Measurements from ENCODE around the gene QSOX1.

QSOX1 gene

GRCh38 chr1:180155182-180155682, 563 bp downstream of the QSOX1 start:
- DNase-seq (ENCODE audit: low read depth, low spot score): no peak

GRCh38 chr1:180156201-180156600, 1.5 kb downstream of the QSOX1 start:
- DNase-seq (ENCODE audit: low read depth, low spot score): no peak
- Histone ChIP-seq H3K9me3 (ENCODE audit: low read depth, low read length) (no peaks in the 10 kb centered on the region), H3K36me3 (ENCODE audit: insufficient read depth, low read length) (no peaks in the 10 kb centered on the region), H3K4me3 (no peak overlapping the region), H3K9ac (ENCODE audit: insufficient read length) (no peak overlapping the region), H3K27ac (no peak overlapping the region)
- TF ChIP-seq FOXP2 (optimal IDR thresholded peaks at IDR 0.05; ENCODE audit: control extremely low read depth, extremely low read length, insufficient read depth): no peak
- no peak for TF ChIP-seq EZH2 (IDR thresholded peaks at IDR 0.05)
- no peak for TF ChIP-seq POLR2AphosphoS5 (IDR thresholded peaks at IDR 0.05; ENCODE audit: borderline replicate concordance, low read depth, low read length)

More at GRCh38 chr1:180155182-180155682, 563 bp downstream of the QSOX1 start:
- TF ChIP-seq POLR2AphosphoS5 (IDR thresholded peaks at IDR 0.05; ENCODE audit: borderline replicate concordance, low read depth, low read length) (no peak), FOXP2 (optimal IDR thresholded peaks at IDR 0.05; ENCODE audit: control extremely low read depth, extremely low read length, insufficient read depth) (no peak), EZH2 (IDR thresholded peaks at IDR 0.05) (no peak)
- H3K36me3 ChIP-seq (ENCODE audit: insufficient read depth, low read length): no peaks in the 10 kb centered on the region
- H3K9ac ChIP-seq (ENCODE audit: insufficient read length): peak overlapping the region; percentile 52
- no peaks in the 10 kb centered on the region for H3K9me3 ChIP-seq (ENCODE audit: low read depth, low read length)
- H3K27ac ChIP-seq: no peak overlapping the region
- peak overlapping the region; percentile 88 for H3K4me3 ChIP-seq

- Histone ChIP-seq H3K4me3 (no peak overlapping the region), H3K36me3 (ENCODE audit: insufficient read depth, low read length) (no peaks in the 10 kb centered on the region), H3K9ac (ENCODE audit: insufficient read length) (no peak overlapping the region), H3K9me3 (ENCODE audit: low read depth, low read length) (no peaks in the 10 kb centered on the region), H3K27ac (no peak overlapping the region)
- no peak for DNase-seq (ENCODE audit: low read depth, low spot score)
- TF ChIP-seq FOXP2 (optimal IDR thresholded peaks at IDR 0.05; ENCODE audit: control extremely low read depth, extremely low read length, insufficient read depth) (no peak), POLR2AphosphoS5 (IDR thresholded peaks at IDR 0.05; ENCODE audit: borderline replicate concordance, low read depth, low read length) (no peak), EZH2 (IDR thresholded peaks at IDR 0.05) (no peak)
Measured at GRCh38 chr1:180156631-180157091, 2.0 kb downstream of the QSOX1 start.

GRCh38 chr1:180157108-180157507, 2.4 kb downstream of the QSOX1 start:
- no peak overlapping the region for H3K9ac ChIP-seq (ENCODE audit: insufficient read length)
- DNase-seq (ENCODE audit: low read depth, low spot score): no peak
- no peaks in the 10 kb centered on the region for H3K36me3 ChIP-seq (ENCODE audit: insufficient read depth, low read length)
- no peaks in the 10 kb centered on the region for H3K9me3 ChIP-seq (ENCODE audit: low read depth, low read length)
- TF ChIP-seq POLR2AphosphoS5 (IDR thresholded peaks at IDR 0.05; ENCODE audit: borderline replicate concordance, low read depth, low read length) (no peak), EZH2 (IDR thresholded peaks at IDR 0.05) (no peak), FOXP2 (optimal IDR thresholded peaks at IDR 0.05; ENCODE audit: control extremely low read depth, extremely low read length, insufficient read depth) (no peak)
- no peak overlapping the region for H3K27ac ChIP-seq
- no peak overlapping the region for H3K4me3 ChIP-seq

- TF ChIP-seq FOXP2 (optimal IDR thresholded peaks at IDR 0.05; ENCODE audit: control extremely low read depth, extremely low read length, insufficient read depth): no peak
- TF ChIP-seq POLR2AphosphoS5 (IDR thresholded peaks at IDR 0.05; ENCODE audit: borderline replicate concordance, low read depth, low read length): no peak
- no peak for DNase-seq (ENCODE audit: low read depth, low spot score)
- Histone ChIP-seq H3K36me3 (ENCODE audit: insufficient read depth, low read length) (no peaks in the 10 kb centered on the region), H3K4me3 (no peak overlapping the region), H3K27ac (no peak overlapping the region), H3K9ac (ENCODE audit: insufficient read length) (no peak overlapping the region), H3K9me3 (ENCODE audit: low read depth, low read length) (no peaks in the 10 kb centered on the region)
Measured at GRCh38 chr1:180157576-180158057, 2.9 kb downstream of the QSOX1 start.

- no peak for TF ChIP-seq POLR2AphosphoS5 (IDR thresholded peaks at IDR 0.05; ENCODE audit: borderline replicate concordance, low read depth, low read length)
- no peak overlapping the region for H3K4me3 ChIP-seq
- H3K9me3 ChIP-seq (ENCODE audit: low read depth, low read length): no peaks in the 10 kb centered on the region
- H3K27ac ChIP-seq: no peak overlapping the region
- H3K9ac ChIP-seq (ENCODE audit: insufficient read length): no peak overlapping the region
- no peaks in the 10 kb centered on the region for H3K36me3 ChIP-seq (ENCODE audit: insufficient read depth, low read length)
- no peak for DNase-seq (ENCODE audit: low read depth, low spot score)
Measured at GRCh38 chr1:180158149-180159147, 3.8 kb downstream of the QSOX1 start.

GRCh38 chr1:180160357-180160756, 5.7 kb downstream of the QSOX1 start:
- no peak for TF ChIP-seq EZH2 (IDR thresholded peaks at IDR 0.05)
- no peak for TF ChIP-seq FOXP2 (optimal IDR thresholded peaks at IDR 0.05; ENCODE audit: control extremely low read depth, extremely low read length, insufficient read depth)
- no peak for TF ChIP-seq POLR2AphosphoS5 (IDR thresholded peaks at IDR 0.05; ENCODE audit: borderline replicate concordance, low read depth, low read length)
- H3K9me3 ChIP-seq (ENCODE audit: low read depth, low read length): no peaks in the 10 kb centered on the region

GRCh38 chr1:180163041-180163440, 8.4 kb downstream of the QSOX1 start:
- no peaks in the 10 kb centered on the region for H3K9me3 ChIP-seq (ENCODE audit: low read depth, low read length)
- H3K36me3 ChIP-seq (ENCODE audit: insufficient read depth, low read length): no peaks in the 10 kb centered on the region
- no peak overlapping the region for H3K4me3 ChIP-seq
- TF ChIP-seq EZH2 (IDR thresholded peaks at IDR 0.05) (no peak), POLR2AphosphoS5 (IDR thresholded peaks at IDR 0.05; ENCODE audit: borderline replicate concordance, low read depth, low read length) (no peak), FOXP2 (optimal IDR thresholded peaks at IDR 0.05; ENCODE audit: control extremely low read depth, extremely low read length, insufficient read depth) (no peak)
- H3K9ac ChIP-seq (ENCODE audit: insufficient read length): no peak overlapping the region
- no peak for DNase-seq (ENCODE audit: low read depth, low spot score)
- peak overlapping the region; percentile 42; the same call in 1 of the 2 replicates for H3K27ac ChIP-seq

More at GRCh38 chr1:180160357-180160756, 5.7 kb downstream of the QSOX1 start:
- H3K4me3 ChIP-seq: no peak overlapping the region
- H3K9ac ChIP-seq (ENCODE audit: insufficient read length): no peak overlapping the region
- H3K27ac ChIP-seq: no peak overlapping the region
- H3K36me3 ChIP-seq (ENCODE audit: insufficient read depth, low read length): no peaks in the 10 kb centered on the region
- no peak for DNase-seq (ENCODE audit: low read depth, low spot score)

All from SK-N-MC (cell line).